GM12873 (cell line): Measurements from ENCODE around the gene UNC45A.

Source experiments
- TF ChIP-seq, protein P1 (sequence below): IDR thresholded peaks from 2 replicates; pipeline ENCODE4 v1.5.1; 2012; ENCODE audit warnings: low read depth, mild to moderate bottlenecking, moderate library complexity, low read length, control low read depth; ENCODE audit not compliant: insufficient read depth; ENCODE audit errors: missing control alignments

UNC45A gene

DNA sequence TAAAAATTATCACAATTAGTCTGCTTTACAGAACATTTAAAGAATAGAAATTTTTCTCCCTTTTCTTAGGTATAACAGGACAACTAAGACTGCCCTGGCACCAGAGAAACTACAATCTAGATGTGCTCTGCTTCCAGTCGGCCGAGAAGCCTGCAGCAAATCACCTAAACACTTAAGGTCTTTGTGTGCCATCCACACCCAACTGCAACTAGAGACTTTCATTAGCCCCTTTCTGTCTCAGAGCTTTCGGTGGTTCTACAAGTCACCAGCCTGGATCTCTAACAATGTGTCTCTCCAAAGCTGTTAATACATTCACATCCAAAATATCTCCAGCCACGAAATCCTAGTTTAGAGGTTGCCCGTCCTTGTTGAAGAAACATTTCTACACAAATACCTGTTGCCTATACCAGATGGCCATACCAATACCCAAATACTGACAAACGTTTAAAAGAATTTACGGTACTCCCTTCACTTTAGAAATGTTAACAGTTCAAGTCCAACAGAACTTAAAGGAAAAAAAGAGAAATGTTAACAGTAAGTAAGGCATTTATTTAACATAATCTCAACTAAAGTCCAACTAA, 52.6 kb downstream of the UNC45A start:
- TF ChIP-seq, protein P1, sequence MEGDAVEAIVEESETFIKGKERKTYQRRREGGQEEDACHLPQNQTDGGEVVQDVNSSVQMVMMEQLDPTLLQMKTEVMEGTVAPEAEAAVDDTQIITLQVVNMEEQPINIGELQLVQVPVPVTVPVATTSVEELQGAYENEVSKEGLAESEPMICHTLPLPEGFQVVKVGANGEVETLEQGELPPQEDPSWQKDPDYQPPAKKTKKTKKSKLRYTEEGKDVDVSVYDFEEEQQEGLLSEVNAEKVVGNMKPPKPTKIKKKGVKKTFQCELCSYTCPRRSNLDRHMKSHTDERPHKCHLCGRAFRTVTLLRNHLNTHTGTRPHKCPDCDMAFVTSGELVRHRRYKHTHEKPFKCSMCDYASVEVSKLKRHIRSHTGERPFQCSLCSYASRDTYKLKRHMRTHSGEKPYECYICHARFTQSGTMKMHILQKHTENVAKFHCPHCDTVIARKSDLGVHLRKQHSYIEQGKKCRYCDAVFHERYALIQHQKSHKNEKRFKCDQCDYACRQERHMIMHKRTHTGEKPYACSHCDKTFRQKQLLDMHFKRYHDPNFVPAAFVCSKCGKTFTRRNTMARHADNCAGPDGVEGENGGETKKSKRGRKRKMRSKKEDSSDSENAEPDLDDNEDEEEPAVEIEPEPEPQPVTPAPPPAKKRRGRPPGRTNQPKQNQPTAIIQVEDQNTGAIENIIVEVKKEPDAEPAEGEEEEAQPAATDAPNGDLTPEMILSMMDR = no peak

GRCh38 chr15:90988296-90988695, 53.2 kb downstream of the UNC45A start:
- TF ChIP-seq, protein P1 = no peak

- TF ChIP-seq, protein P1 = no peak
These were observed 54.1 kb downstream of the UNC45A start for GRCh38 chr15:90989040-90989768.

- TF ChIP-seq, protein P1 = no peak
These were observed 55.4 kb downstream of the UNC45A start for GRCh38 chr15:90990446-90990845.

- TF ChIP-seq, protein P1 = no peak
These were observed 56.7 kb downstream of the UNC45A start for GRCh38 chr15:90991587-90992285.

DNA sequence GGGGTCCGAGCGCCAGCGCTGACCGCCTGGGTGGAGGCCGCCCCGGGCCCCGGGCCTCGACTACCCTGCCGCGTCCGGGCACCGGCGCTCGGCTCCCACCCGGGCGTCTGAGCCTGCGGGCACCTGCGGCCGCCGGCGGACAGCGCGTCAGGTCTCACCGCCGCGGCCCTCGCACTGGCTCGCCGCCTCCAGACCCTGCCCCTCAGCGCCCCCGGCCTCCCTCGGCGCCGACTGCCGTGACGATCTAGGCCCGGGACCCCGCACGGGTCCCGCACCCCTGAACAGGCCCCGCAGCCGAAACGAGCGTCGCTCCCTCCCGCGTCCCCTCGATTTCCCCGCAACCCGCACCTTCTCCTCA, 59.0 kb downstream of the UNC45A start:
- TF ChIP-seq, protein P1 = no peak
